Activated CD8-positive, alpha-beta T cell treated with anti-CD3 and anti-CD28 coated beads for 36 hours (primary cell): Measurements from ENCODE around the gene RBM47. TPM values are rescaled to one million over a fixed set of nuclear protein-coding genes. Genes with fewer than 3 reads are reported as not detected.
"Not testable (repeated sequence)": the region's sequence is repeated elsewhere in the genome, so short reads cannot be mapped to it uniquely, and the experiment has no call there.

Source experiments
- ATAC-seq: fragments of 200-7000 bp; cut with Tn5 transposase; one replicate; pipeline ENCODE4 v1.10.0; 2021; ENCODE audit warnings: mild to moderate bottlenecking, moderate library complexity
- CTCF ChIA-PET: fragments of 350-600 bp; sonication (Branson Sonifier 250); formaldehyde crosslinking; loops from one replicate; lab custom pipeline; 2021; ENCODE audit warnings: antibody characterized with exemption; lab: Charles Lee
- POLR2A ChIA-PET: fragments of 350-600 bp; sonication (Branson Sonifier 250); formaldehyde crosslinking; loops from one replicate; lab custom pipeline; 2021; ENCODE audit warnings: antibody characterized with exemption; lab: Charles Lee
- DNase-seq: peaks from one replicate; pipeline ENCODE4 v3.0.0-alpha.2; 2020
- H3K27ac Mint-ChIP-seq: one replicate; pipeline ENCODE4 v1.8.0; 2021; ENCODE audit warnings: mild to moderate bottlenecking, mixed read lengths
- H3K27me3 Mint-ChIP-seq: one replicate; pipeline ENCODE4 v1.8.0; 2021; ENCODE audit warnings: mixed read lengths
- H3K36me3 Mint-ChIP-seq: one replicate; pipeline ENCODE4 v1.8.0; 2021; ENCODE audit warnings: low read depth, mixed read lengths
- H3K4me1 Mint-ChIP-seq: one replicate; pipeline ENCODE4 v1.8.0; 2021; ENCODE audit warnings: low read depth, mixed read lengths
- H3K4me3 Mint-ChIP-seq: one replicate; pipeline ENCODE4 v1.8.0; 2021; ENCODE audit warnings: mild to moderate bottlenecking, moderate library complexity, mixed read lengths
- H3K9me3 Mint-ChIP-seq: one replicate; pipeline ENCODE4 v1.8.0; 2021; ENCODE audit warnings: mixed read lengths
- CTCF ChIP-seq: fragments of 200-600 bp; IDR thresholded peaks from one replicate; pipeline ENCODE4 v1.8.0; 2022; ENCODE audit warnings: antibody characterized with exemption, mild to moderate bottlenecking
- intact Hi-C: fragments of 100-400 bp; cut with micrococcal nuclease; formaldehyde crosslinking; loops from one replicate; pipeline ENCODE4 v1.10.0; 2022
- total RNA-seq, 2 experiments: library from RNA; stranded (reverse); gene quantifications; one replicate each; pipeline ENCODE4 v1.2.3, GENCODE V29; 2021

The RBM47 gene
- total RNA-seq, 2 experiments from 2014 or later = 0.13 to 0.74 TPM

GRCh38 chr4:40412866-40413795, 216.5 kb downstream of the RBM47 start:
- H3K4me1 Mint-ChIP-seq = peaks cover 5% of the 10 kb centered on the region
- H3K27me3 Mint-ChIP-seq = no peaks in the 10 kb centered on the region
- no peak overlapping the region for H3K4me3 Mint-ChIP-seq
- CTCF ChIA-PET = no interaction called here
- ATAC-seq = no peak
- POLR2A ChIA-PET = no interaction called here
- no peak for TF ChIP-seq CTCF
- intact Hi-C loops = no loop called here
- DNase-seq = no peak
- no peak overlapping the region for H3K27ac Mint-ChIP-seq
- peaks cover under 1% of the 10 kb centered on the region for H3K9me3 Mint-ChIP-seq
- H3K36me3 Mint-ChIP-seq = no peaks in the 10 kb centered on the region

GRCh38 chr4:40412388-40412787, 217.3 kb downstream of the RBM47 start:
- intact Hi-C loops = no loop called here
- Mint-ChIP-seq H3K27ac (no peak overlapping the region), H3K27me3 (no peaks in the 10 kb centered on the region), H3K4me1 (peaks cover 5% of the 10 kb centered on the region), H3K9me3 (peaks cover 5% of the 10 kb centered on the region), H3K4me3 (no peak overlapping the region), H3K36me3 (peaks cover 2% of the 10 kb centered on the region)
- ATAC-seq (no peak), DNase-seq (no peak)
- TF ChIP-seq CTCF = no peak
- POLR2A ChIA-PET = no interaction called here
- CTCF ChIA-PET = no interaction called here

- peaks cover 2% of the 10 kb centered on the region for H3K36me3 Mint-ChIP-seq
- no peak for TF ChIP-seq CTCF
- ChIA-PET POLR2A (no interaction called here), CTCF (no interaction called here)
- H3K4me1 Mint-ChIP-seq = peaks cover 5% of the 10 kb centered on the region
- H3K4me3 Mint-ChIP-seq = no peak overlapping the region
- no peak overlapping the region for H3K27ac Mint-ChIP-seq
- H3K27me3 Mint-ChIP-seq = no peaks in the 10 kb centered on the region
- ATAC-seq (no peak), DNase-seq (no peak)
- intact Hi-C loops = no loop called here
- peaks cover 12% of the 10 kb centered on the region for H3K9me3 Mint-ChIP-seq
These were observed 219.8 kb downstream of the RBM47 start for GRCh38 chr4:40409835-40410234.

GRCh38 chr4:40407468-40407867, 222.2 kb downstream of the RBM47 start:
- H3K27ac Mint-ChIP-seq, H3K4me3 Mint-ChIP-seq, POLR2A ChIA-PET, H3K36me3 Mint-ChIP-seq, DNase-seq, H3K27me3 Mint-ChIP-seq, ATAC-seq, H3K4me1 Mint-ChIP-seq, intact Hi-C loops, CTCF ChIA-PET: not testable (repeated sequence)
- H3K9me3 Mint-ChIP-seq = peaks cover 12% of the 10 kb centered on the region

- intact Hi-C loops = no loop called here
- no peak overlapping the region for H3K4me3 Mint-ChIP-seq
- H3K4me1 Mint-ChIP-seq = peaks cover 5% of the 10 kb centered on the region
- peaks cover 12% of the 10 kb centered on the region for H3K9me3 Mint-ChIP-seq
- DNase-seq = no peak
- ChIA-PET CTCF (no interaction called here), POLR2A (interaction anchor here (0.6 kb wide), 1 partner anchor 27 kb away, joined by 3 read pairs; no protein-coding TSS in a partner anchor)
- no peak for TF ChIP-seq CTCF
- no peak overlapping the region for H3K27ac Mint-ChIP-seq
- no peaks in the 10 kb centered on the region for H3K27me3 Mint-ChIP-seq
- no peak for ATAC-seq
- peaks cover 2% of the 10 kb centered on the region for H3K36me3 Mint-ChIP-seq
These were observed 223.3 kb downstream of the RBM47 start for GRCh38 chr4:40406340-40406739.
